Astrocyte (in vitro differentiated cells and primary cell): ENCODE results near the gene TNNI2. TPM values are rescaled to one million over a fixed set of nuclear protein-coding genes. Genes with fewer than 3 reads are reported as not detected.
"Not testable (repeated sequence)": the region's sequence is repeated elsewhere in the genome, so short reads cannot be mapped to it uniquely, and the experiment has no call there.

Experiments
- DNase-seq: peaks from one replicate; pipeline ENCODE4 v3.0.0-alpha.2; 2010; ENCODE audit warnings: low read depth
- FAIRE-seq: peaks from 2 replicates; lab custom pipeline; 2011; peaks lifted over from hg19 to GRCh38; lab: Jason Lieb, UNC
- H2AFZ ChIP-seq: 2 replicates; pipeline ENCODE4 v1.6.0; 2012; ENCODE audit warnings: low read depth, low read length, inconsistent platforms
- H3K27ac ChIP-seq: 2 replicates; pipeline ENCODE4 v1.5.1; 2011; ENCODE audit warnings: low read depth, low read length, inconsistent platforms
- H3K27me3 ChIP-seq: 2 replicates; pipeline ENCODE4 v1.6.0; 2011; ENCODE audit warnings: low read length, inconsistent platforms; ENCODE audit not compliant: insufficient read depth
- H3K36me3 ChIP-seq: 2 replicates; pipeline ENCODE4 v1.5.1; 2011; ENCODE audit warnings: low read length, inconsistent platforms; ENCODE audit not compliant: insufficient read depth
- H3K4me1 ChIP-seq: 2 replicates; pipeline ENCODE4 v1.5.1; 2011; ENCODE audit warnings: low read length, inconsistent platforms; ENCODE audit not compliant: insufficient read depth
- H3K4me2 ChIP-seq: 2 replicates; pipeline ENCODE4 v1.6.0; 2012; ENCODE audit warnings: low read length, inconsistent platforms
- H3K4me3 ChIP-seq: 2 replicates; pipeline ENCODE4 v1.5.1; 2011; ENCODE audit warnings: low read depth, mild to moderate bottlenecking, low read length, inconsistent platforms; ENCODE audit not compliant: insufficient read depth
- H3K79me2 ChIP-seq: 2 replicates; pipeline ENCODE4 v1.6.0; 2012; ENCODE audit warnings: mild to moderate bottlenecking, low read length, inconsistent platforms; ENCODE audit not compliant: insufficient read depth
- H3K9ac ChIP-seq: 2 replicates; pipeline ENCODE4 v1.6.0; 2012; ENCODE audit warnings: mild to moderate bottlenecking, low read length, inconsistent platforms
- H3K9me3 ChIP-seq: 2 replicates; pipeline ENCODE4 v1.5.1; 2012; ENCODE audit warnings: low read depth, mild to moderate bottlenecking, low read length, inconsistent platforms; ENCODE audit not compliant: insufficient read depth
- H4K20me1 ChIP-seq: 2 replicates; pipeline ENCODE4 v1.6.0; 2012; ENCODE audit warnings: low read length, inconsistent platforms; ENCODE audit not compliant: insufficient read depth
- H3K27ac Mint-ChIP-seq: one replicate; pipeline ENCODE4 v1.8.0; 2021; ENCODE audit warnings: mild to moderate bottlenecking, mixed read lengths; ENCODE audit not compliant: unreplicated experiment
- H3K27me3 Mint-ChIP-seq: one replicate; pipeline ENCODE4 v1.8.0; 2021; ENCODE audit warnings: low read depth, mixed read lengths; ENCODE audit not compliant: unreplicated experiment
- H3K36me3 Mint-ChIP-seq: one replicate; pipeline ENCODE4 v1.8.0; 2021; ENCODE audit warnings: low read depth, mixed read lengths; ENCODE audit not compliant: unreplicated experiment
- H3K4me1 Mint-ChIP-seq: one replicate; pipeline ENCODE4 v1.8.0; 2021; ENCODE audit warnings: low read depth, mixed read lengths; ENCODE audit not compliant: unreplicated experiment
- H3K4me3 Mint-ChIP-seq: one replicate; pipeline ENCODE4 v1.8.0; 2021; ENCODE audit warnings: mild to moderate bottlenecking, moderate library complexity, mixed read lengths; ENCODE audit not compliant: unreplicated experiment
- H3K9me3 Mint-ChIP-seq: one replicate; pipeline ENCODE4 v1.8.0; 2021; ENCODE audit warnings: mild to moderate bottlenecking, mixed read lengths; ENCODE audit not compliant: unreplicated experiment
- CTCF ChIP-seq: IDR thresholded peaks from 2 replicates; pipeline ENCODE4 v1.5.1; 2011; ENCODE audit warnings: low read depth, mild to moderate bottlenecking, inconsistent platforms, low read length, moderate library complexity; ENCODE audit not compliant: insufficient read depth
- EZH2 ChIP-seq: IDR thresholded peaks from 2 replicates; pipeline ENCODE4 v1.6.1; 2012; ENCODE audit warnings: mild to moderate bottlenecking, low read length, inconsistent platforms; ENCODE audit not compliant: insufficient read depth
- total RNA-seq: library from RNA; stranded (reverse); gene quantifications from 2 replicates; pipeline ENCODE4 v1.2.1, GENCODE V29; 2021

TNNI2 gene
- total RNA-seq, 1 donor from 2014 or later = not detected

- no peaks in the 10 kb centered on the region for H3K36me3 Mint-ChIP-seq
- Histone ChIP-seq H3K36me3 (no peaks in the 10 kb centered on the region), H3K9ac (no peak overlapping the region), H3K79me2 (no peaks in the 10 kb centered on the region), H4K20me1 (no peaks in the 10 kb centered on the region), H3K9me3 (no peaks in the 10 kb centered on the region), H3K27ac (no peak overlapping the region), H3K4me2 (no peak overlapping the region), H3K4me1 (peaks cover 8% of the 10 kb centered on the region), H3K27me3 (peaks cover 4% of the 10 kb centered on the region), H2AFZ (no peak overlapping the region), H3K4me3 (no peak overlapping the region)
- TF ChIP-seq EZH2 = no peak
- no peak for TF ChIP-seq CTCF
- H3K4me1 Mint-ChIP-seq = no peaks in the 10 kb centered on the region
- no peaks in the 10 kb centered on the region for H3K9me3 Mint-ChIP-seq
- no peak overlapping the region for H3K27ac Mint-ChIP-seq
- no peak for DNase-seq
- no peak for FAIRE-seq
- H3K27me3 Mint-ChIP-seq = peaks cover 20% of the 10 kb centered on the region
- H3K4me3 Mint-ChIP-seq = no peak overlapping the region
Measured at GRCh38 chr11:1872267-1872985, 33.6 kb downstream of the TNNI2 start.

GRCh38 chr11:1873048-1873812 is 34.4 kb downstream of the TNNI2 start:
- H3K9me3 ChIP-seq = no peaks in the 10 kb centered on the region
- Mint-ChIP-seq H3K27ac (no peak overlapping the region), H3K9me3 (no peaks in the 10 kb centered on the region), H3K4me3 (no peak overlapping the region), H3K4me1 (no peaks in the 10 kb centered on the region), H3K27me3 (peaks cover 20% of the 10 kb centered on the region), H3K36me3 (no peaks in the 10 kb centered on the region)
- no peaks in the 10 kb centered on the region for H4K20me1 ChIP-seq
- H3K27me3 ChIP-seq = peaks cover 4% of the 10 kb centered on the region
- H2AFZ ChIP-seq = no peak overlapping the region
- peaks cover 8% of the 10 kb centered on the region for H3K4me1 ChIP-seq
- DNase-seq = peak; percentile 14
- no peak for FAIRE-seq
- H3K79me2 ChIP-seq = no peaks in the 10 kb centered on the region
- H3K36me3 ChIP-seq = no peaks in the 10 kb centered on the region
- no peak overlapping the region for H3K27ac ChIP-seq
- TF ChIP-seq EZH2 = no peak
- no peak for TF ChIP-seq CTCF
- no peak overlapping the region for H3K4me3 ChIP-seq
- H3K4me2 ChIP-seq = no peak overlapping the region
- H3K9ac ChIP-seq = no peak overlapping the region

- H4K20me1 ChIP-seq, H3K27ac Mint-ChIP-seq, H3K4me3 Mint-ChIP-seq, H3K36me3 Mint-ChIP-seq, H3K9me3 ChIP-seq, H3K27me3 ChIP-seq, H3K9me3 Mint-ChIP-seq, H3K79me2 ChIP-seq, H3K4me1 ChIP-seq, H3K36me3 ChIP-seq, H3K4me3 ChIP-seq, H3K27ac ChIP-seq, FAIRE-seq, H2AFZ ChIP-seq, H3K4me1 Mint-ChIP-seq, H3K4me2 ChIP-seq, DNase-seq, H3K9ac ChIP-seq: not testable (repeated sequence)
- peaks cover 19% of the 10 kb centered on the region for H3K27me3 Mint-ChIP-seq
Measured at GRCh38 chr11:1873813-1874150, 35.0 kb downstream of the TNNI2 start.

- not testable (repeated sequence) for H3K4me1 Mint-ChIP-seq, H2AFZ ChIP-seq, H3K4me2 ChIP-seq
Measured at GRCh38 chr11:1874441-1875092, 35.8 kb downstream of the TNNI2 start.

More at GRCh38 chr11:1874441-1875092, 35.8 kb downstream of the TNNI2 start:
- H3K27ac Mint-ChIP-seq, H3K27me3 ChIP-seq, H3K4me3 Mint-ChIP-seq, H3K9me3 Mint-ChIP-seq, H3K9ac ChIP-seq, H3K4me1 ChIP-seq, H3K36me3 Mint-ChIP-seq, H3K27ac ChIP-seq, H3K36me3 ChIP-seq, H3K4me3 ChIP-seq, H3K79me2 ChIP-seq, DNase-seq, FAIRE-seq, H3K9me3 ChIP-seq, H4K20me1 ChIP-seq: not testable (repeated sequence)
- peaks cover 12% of the 10 kb centered on the region for H3K27me3 Mint-ChIP-seq
